Activated CD8-positive, alpha-beta memory T cell treated with anti-CD3 and anti-CD28 coated beads for 36 hours (primary cell): Measurements from ENCODE around the gene ZNF66. TPM values are rescaled to one million over a fixed set of nuclear protein-coding genes. Genes with fewer than 3 reads are reported as not detected.
"Not testable (repeated sequence)": the region's sequence is repeated elsewhere in the genome, so short reads cannot be mapped to it uniquely, and the experiment has no call there.

Experiments
- CTCF ChIA-PET: fragments of 350-600 bp; sonication (Branson Sonifier 250); formaldehyde crosslinking; loops from one replicate; lab custom pipeline; 2021; ENCODE audit warnings: antibody characterized with exemption; lab: Charles Lee
- POLR2A ChIA-PET: fragments of 350-600 bp; sonication (Branson Sonifier 250); formaldehyde crosslinking; loops from one replicate; lab custom pipeline; 2021; ENCODE audit warnings: antibody characterized with exemption; lab: Charles Lee
- total RNA-seq, 2 experiments: library from RNA; stranded (reverse); gene quantifications; one replicate each; pipeline ENCODE4 v1.2.3, GENCODE V29; 2021

ZNF66 gene
- total RNA-seq: 1 to 10 TPM; 6.9 to 7.3 TPM

- CTCF ChIA-PET: interaction anchor here (0.7 kb wide), 2 partner anchors 115 to 692 kb away, joined by 3 read pairs; partner anchors contain the start of gene ZNF626
- POLR2A ChIA-PET: interaction anchor here (0.6 to 1.9 kb wide), 7 partner anchors 115 to 916 kb away, joined by 3 to 10 read pairs (median 4); partner anchors contain the start of genes ZNF626 and ZNF85
Measured at GRCh38 chr19:20776083-20777076, at the start of gene ZNF66. Gene ZNF66, plus strand, starts transcription at chr19:20776304. Its CDS starts 144 bp downstream, at chr19:20776448.

- POLR2A ChIA-PET, CTCF ChIA-PET: not testable (repeated sequence)
Measured at GRCh38 chr19:20750169-20750568, 25.9 kb upstream of the ZNF66 start.

- POLR2A ChIA-PET, CTCF ChIA-PET: not testable (repeated sequence)
Measured at GRCh38 chr19:20752291-20752690, 23.8 kb upstream of the ZNF66 start.

- POLR2A ChIA-PET, CTCF ChIA-PET: not testable (repeated sequence)
Measured at GRCh38 chr19:20769225-20769736, 6.8 kb upstream of the ZNF66 start.

GRCh38 chr19:20787786-20788185 lies 11.7 kb downstream of the ZNF66 start:
- POLR2A ChIA-PET: no interaction called here
- CTCF ChIA-PET: no interaction called here

- POLR2A ChIA-PET: no interaction called here
- CTCF ChIA-PET: no interaction called here
Measured at GRCh38 chr19:20791806-20792205, 15.7 kb downstream of the ZNF66 start.

GRCh38 chr19:20806311-20807262 lies 30.5 kb downstream of the ZNF66 start:
- POLR2A ChIA-PET, CTCF ChIA-PET: not testable (repeated sequence)

GRCh38 chr19:20840371-20840770 lies 64.3 kb downstream of the ZNF66 start:
- CTCF ChIA-PET: interaction anchor here (0.7 kb wide), 1 partner anchor 455 kb away, joined by 3 read pairs; no protein-coding TSS in a partner anchor
- POLR2A ChIA-PET: no interaction called here

Other genes with a start within 250 kb of the ZNF66 start
- gene ZNF737, start 210.5 kb upstream of the ZNF66 start, total RNA-seq: 1 to 10 TPM; 8.3 to 9.0 TPM
- 10 to 100 TPM in 1 of 2 experiments, 1 to 10 TPM in 1; 8.2 to 11.4 TPM for gene ZNF626, start 114.7 kb upstream of the ZNF66 start, total RNA-seq
- 10 to 100 TPM; 12.6 to 13.5 TPM for gene ZNF85, start 146.9 kb downstream of the ZNF66 start, total RNA-seq
- 10 to 100 TPM; 16.9 to 18.1 TPM for gene ZNF430, start 244.4 kb downstream of the ZNF66 start, total RNA-seq